Measurements from ENCODE around the gene PRSS2. TPM values are rescaled to one million over a fixed set of nuclear protein-coding genes. Genes with fewer than 3 reads are reported as not detected.

The PRSS2 gene
- total RNA-seq, 1 experiment from 2014 or later: 27.6 TPM

- Mint-ChIP-seq H3K36me3 (no peaks in the 10 kb centered on the region), H3K27ac (no peak overlapping the region), H3K9me3 (no peaks in the 10 kb centered on the region), H3K27me3 (ENCODE audit: low read depth) (peaks cover 4% of the 10 kb centered on the region; the same call in 1 of the 2 replicates), H3K4me3 (no peak overlapping the region), H3K4me1 (peaks cover 7% of the 10 kb centered on the region)
- ChIA-PET POLR2A (no interaction called here), CTCF (interaction anchor here (1.1 to 2.5 kb wide), 4 partner anchors 23 to 230 kb away, joined by 3 to 9 read pairs (median 4); no protein-coding TSS in a partner anchor)
- TF ChIP-seq GTF2I (CRISPR knock-in tag; conservative IDR thresholded peaks at IDR 0.05): no peak
- TF ChIP-seq E2F1 (CRISPR knock-in tag; IDR thresholded peaks at IDR 0.05): no peak
- no peak for TF ChIP-seq ZNF219 (CRISPR knock-in tag; IDR thresholded peaks at IDR 0.05; ENCODE audit: borderline replicate concordance)
- TF ChIP-seq ZNF396 (CRISPR knock-in tag; IDR thresholded peaks at IDR 0.05; ENCODE audit: borderline replicate concordance): no peak
- no peak for TF ChIP-seq CREB1 (CRISPR knock-in tag; IDR thresholded peaks at IDR 0.05)
- no peak for TF ChIP-seq ZSCAN18 (CRISPR knock-in tag; IDR thresholded peaks at IDR 0.05)
- no peak for TF ChIP-seq ZNF317 (CRISPR knock-in tag; IDR thresholded peaks at IDR 0.05; ENCODE audit: borderline replicate concordance, low read depth)
- TF ChIP-seq ZNF416 (CRISPR knock-in tag; IDR thresholded peaks at IDR 0.05): no peak
- TF ChIP-seq TCF7 (CRISPR knock-in tag; IDR thresholded peaks at IDR 0.05; ENCODE audit: low read depth): no peak
- TF ChIP-seq ZNF425 (CRISPR knock-in tag; conservative IDR thresholded peaks at IDR 0.05): no peak
- TF ChIP-seq EMX1 (CRISPR knock-in tag; IDR thresholded peaks at IDR 0.05): no peak
- no peak for TF ChIP-seq NFATC4 (CRISPR knock-in tag; IDR thresholded peaks at IDR 0.05)
- TF ChIP-seq STAT6 (CRISPR knock-in tag; conservative IDR thresholded peaks at IDR 0.05; ENCODE audit: low read depth): no peak
- no peak for TF ChIP-seq MYBL2 (CRISPR knock-in tag; IDR thresholded peaks at IDR 0.05)
- no peak for TF ChIP-seq RELA (CRISPR knock-in tag; IDR thresholded peaks at IDR 0.05; ENCODE audit: borderline replicate concordance)
- no peak for TF ChIP-seq HMGXB4 (CRISPR knock-in tag; IDR thresholded peaks at IDR 0.05)
- no peak for TF ChIP-seq KAT7 (CRISPR knock-in tag; IDR thresholded peaks at IDR 0.05; ENCODE audit: borderline replicate concordance)
- no peak for TF ChIP-seq OVOL2 (CRISPR knock-in tag; IDR thresholded peaks at IDR 0.05; ENCODE audit: borderline replicate concordance)
- no peak for TF ChIP-seq PREB (CRISPR knock-in tag; IDR thresholded peaks at IDR 0.05; ENCODE audit: borderline replicate concordance)
- ATAC-seq: no peak
- DNase-seq (ENCODE audit: low spot score): no peak
Measured at GRCh38 chr7:142787783-142788182, 17.0 kb downstream of the PRSS2 start.
